Measurements from ENCODE around the gene BCAP31. TPM values are rescaled to one million over a fixed set of nuclear protein-coding genes. Genes with fewer than 3 reads are reported as not detected.

Gene BCAP31
- total and polyA plus RNA-seq, 2 of the 13 experiments (the other 11 are each of a cell fraction or from before 2014, with no cell fraction given): 139 to 178 TPM

GRCh38 chrX:153770601-153771414, 46.6 kb upstream of the BCAP31 start (continued):
- TF ChIP-seq ZNF121 (CRISPR knock-in tag; IDR thresholded peaks at IDR 0.05) (no peak), ZNF34 (CRISPR knock-in tag; IDR thresholded peaks at IDR 0.05; ENCODE audit: borderline replicate concordance) (no peak), ZNF350 (CRISPR knock-in tag; IDR thresholded peaks at IDR 0.05; ENCODE audit: borderline replicate concordance, low read depth) (no peak), ZNF746 (CRISPR knock-in tag; IDR thresholded peaks at IDR 0.05) (no peak), ZFP1 (CRISPR knock-in tag; IDR thresholded peaks at IDR 0.05) (no peak), CREB3 (CRISPR knock-in tag; IDR thresholded peaks at IDR 0.05) (no peak), CBX5 (CRISPR knock-in tag; IDR thresholded peaks at IDR 0.05; ENCODE audit: borderline replicate concordance) (no peak), IRX3 (CRISPR knock-in tag; IDR thresholded peaks at IDR 0.05; ENCODE audit: borderline replicate concordance, low read depth) (no peak), AKAP8 (CRISPR knock-in tag; IDR thresholded peaks at IDR 0.05) (no peak), RBAK (CRISPR knock-in tag; IDR thresholded peaks at IDR 0.05) (no peak), STAG1 (CRISPR knock-in tag; IDR thresholded peaks at IDR 0.05) (no peak), ZFP62 (CRISPR knock-in tag; IDR thresholded peaks at IDR 0.05) (no peak), RARA (CRISPR knock-in tag; IDR thresholded peaks at IDR 0.05) (no peak)

Data from HepG2 (cell line).